Hematopoietic multipotent progenitor cell treated with erythropoietin and hydrocortisone succinate and interleukin-3 and kit ligand, for 8 days (in vitro differentiated cells): ENCODE data around the gene TRAF3.

Experiments
- DNase-seq: peaks from one replicate; pipeline ENCODE4 v3.0.0-alpha.2; 2015

TRAF3 gene

DNA sequence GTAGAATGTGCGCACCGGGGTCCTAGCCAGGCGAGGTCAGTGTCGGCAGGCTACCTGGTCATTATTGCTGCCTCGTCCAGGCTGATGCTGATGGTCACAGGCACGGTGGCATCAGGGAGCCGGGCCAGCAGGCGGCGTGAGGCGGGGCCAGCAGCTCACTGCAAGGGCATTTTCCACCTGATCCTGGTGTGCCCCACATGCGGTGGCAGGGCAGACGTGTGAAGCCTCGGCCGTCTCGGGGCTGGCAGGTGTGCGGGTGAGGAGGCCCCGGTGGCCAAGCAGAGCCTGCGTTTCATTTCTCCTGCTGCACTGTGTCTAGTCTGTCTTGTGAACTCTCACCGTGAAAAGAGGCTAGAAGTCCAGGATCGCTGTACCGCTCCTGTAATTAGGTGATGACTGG is 133.2 kb downstream of the TRAF3 start:
- DNase-seq = no peak

DNA sequence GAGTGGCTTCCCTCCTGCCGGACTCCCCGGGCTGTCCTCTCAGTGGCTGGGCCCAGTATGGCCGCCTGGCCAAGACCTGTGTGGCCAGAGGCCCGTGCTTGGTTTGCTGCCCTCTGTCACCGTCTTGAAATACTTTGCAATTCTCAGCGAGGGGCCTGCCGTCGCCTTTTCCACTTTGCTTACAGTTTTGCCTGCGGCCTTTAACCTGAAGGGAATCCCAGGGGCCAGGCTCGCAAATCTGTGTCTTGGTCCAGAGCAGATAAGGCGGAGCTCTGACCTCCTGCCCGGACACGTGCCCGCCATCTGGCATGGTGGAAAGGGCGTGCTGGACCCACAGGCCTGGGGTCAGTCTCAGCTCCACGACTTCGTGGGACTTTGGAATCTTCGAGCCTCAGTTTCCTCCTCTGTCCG is 134.3 kb downstream of the TRAF3 start:
- no peak for DNase-seq

DNA sequence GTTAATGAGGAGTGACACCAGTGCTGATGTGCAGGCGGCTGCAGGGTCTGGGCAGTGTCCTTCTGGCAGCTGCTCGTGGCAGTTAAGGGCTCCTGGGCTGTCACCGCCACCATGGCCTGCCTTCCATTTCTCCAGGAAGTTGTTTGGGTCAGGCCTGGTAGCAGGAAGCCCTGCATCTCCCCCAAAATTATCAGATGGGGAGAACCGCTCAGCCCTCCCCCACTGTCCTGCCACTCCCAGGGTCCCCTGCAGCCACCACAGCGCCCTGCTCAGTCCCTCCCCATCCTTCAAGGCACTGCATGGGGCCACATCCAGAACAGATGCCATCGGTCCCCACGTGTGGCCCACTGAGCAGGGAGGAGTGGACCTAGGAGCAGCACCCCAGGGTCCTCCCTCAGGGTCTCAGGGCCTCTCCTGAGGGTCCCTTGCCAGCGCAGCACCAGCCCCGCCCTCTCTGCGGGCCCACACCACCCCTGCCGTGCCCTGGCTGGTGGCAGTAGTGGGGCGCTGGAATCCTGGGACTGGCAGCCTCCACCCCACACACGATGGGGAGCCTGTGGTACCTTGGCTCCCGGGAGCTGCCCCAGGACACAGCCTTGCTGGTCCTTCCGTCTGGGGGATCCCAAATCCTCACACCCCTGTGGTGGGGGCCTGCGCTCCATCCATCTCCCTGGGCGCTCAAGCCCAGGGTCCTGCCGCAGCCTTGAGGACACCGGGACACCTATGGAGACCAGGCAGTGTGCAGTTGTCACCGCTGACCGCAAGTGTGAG is 134.9 kb downstream of the TRAF3 start:
- no peak for DNase-seq

DNA sequence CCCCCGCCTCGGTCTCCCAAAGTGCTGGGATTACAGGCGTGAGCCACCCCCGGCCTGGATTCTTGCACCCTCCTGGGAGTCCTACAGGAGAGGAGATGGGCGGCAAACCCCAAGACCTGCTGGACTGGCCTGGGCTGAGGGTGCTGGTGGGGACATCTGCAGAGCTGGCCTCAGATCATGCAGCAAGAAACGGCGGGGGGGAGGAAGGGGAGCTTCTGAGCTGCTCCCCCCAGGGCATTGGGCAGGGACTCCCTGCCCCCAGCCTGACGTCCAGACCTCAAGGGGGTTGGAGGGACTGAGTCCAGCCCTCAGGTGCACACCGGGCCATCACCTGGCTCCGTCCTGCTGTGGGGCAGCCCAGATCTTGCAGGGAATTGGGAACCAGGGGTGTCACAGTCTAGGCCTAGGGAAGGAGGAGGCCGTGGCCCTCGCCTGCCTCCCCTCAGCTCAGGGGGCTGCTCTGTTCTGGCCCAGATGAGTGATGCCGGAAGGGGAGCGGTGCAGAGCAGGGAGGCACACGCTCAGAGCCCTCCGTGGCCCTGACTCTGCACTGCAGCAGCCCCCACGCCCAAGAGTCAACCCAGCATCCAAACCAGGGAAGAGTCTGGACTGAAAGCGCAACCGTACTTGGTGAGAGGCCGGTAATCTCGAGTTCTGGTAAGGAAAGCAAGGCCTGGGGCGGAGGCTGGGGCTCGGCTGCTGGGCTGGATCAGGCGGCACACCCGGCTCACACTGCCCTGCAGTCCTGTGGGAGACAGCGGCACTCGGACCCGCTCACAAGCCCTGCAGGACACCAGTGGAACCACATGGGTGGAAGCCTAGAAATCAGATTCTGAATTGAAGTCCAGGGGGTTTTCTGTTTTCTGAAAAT is 136.3 kb downstream of the TRAF3 start:
- no peak for DNase-seq

DNA sequence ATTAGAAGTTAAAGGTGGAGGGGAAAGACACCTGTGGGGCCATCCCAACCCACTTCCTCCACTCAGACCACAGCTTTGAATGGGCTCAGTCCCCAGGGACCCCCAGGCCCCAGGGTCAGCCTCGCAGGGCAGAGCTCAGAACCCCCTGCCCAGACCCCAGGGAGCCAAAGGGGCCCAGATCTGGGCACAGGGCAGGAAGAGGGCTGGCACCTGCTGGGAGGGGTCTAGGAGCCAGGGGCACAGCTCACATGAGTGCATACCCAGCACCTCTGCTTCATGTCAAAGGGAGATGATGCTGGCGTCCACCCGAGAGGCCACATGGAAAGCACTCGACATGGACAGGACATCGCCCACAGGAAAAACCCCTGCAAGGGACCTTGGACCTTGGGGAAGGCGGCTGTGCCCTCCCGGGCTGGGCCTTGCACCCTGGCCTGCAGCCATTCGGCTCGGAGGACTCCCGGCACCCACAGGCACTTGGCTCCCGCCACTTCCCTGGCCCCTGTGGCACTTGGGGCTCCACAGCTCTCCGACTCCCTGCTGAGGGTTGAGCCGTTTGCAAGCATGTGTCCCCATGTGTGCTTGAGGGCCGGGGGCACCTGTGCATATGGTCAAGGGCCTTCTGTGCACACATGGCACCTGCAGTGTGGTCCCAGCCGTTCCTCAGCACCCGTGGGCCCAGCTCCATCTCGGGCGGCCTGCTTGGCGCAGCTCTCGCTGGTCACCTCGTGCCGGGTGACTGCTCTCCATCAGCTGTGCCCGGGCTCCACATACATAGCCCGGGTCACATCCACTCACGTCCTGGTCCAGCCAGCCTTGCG is 137.4 kb downstream of the TRAF3 start:
- no peak for DNase-seq

DNA sequence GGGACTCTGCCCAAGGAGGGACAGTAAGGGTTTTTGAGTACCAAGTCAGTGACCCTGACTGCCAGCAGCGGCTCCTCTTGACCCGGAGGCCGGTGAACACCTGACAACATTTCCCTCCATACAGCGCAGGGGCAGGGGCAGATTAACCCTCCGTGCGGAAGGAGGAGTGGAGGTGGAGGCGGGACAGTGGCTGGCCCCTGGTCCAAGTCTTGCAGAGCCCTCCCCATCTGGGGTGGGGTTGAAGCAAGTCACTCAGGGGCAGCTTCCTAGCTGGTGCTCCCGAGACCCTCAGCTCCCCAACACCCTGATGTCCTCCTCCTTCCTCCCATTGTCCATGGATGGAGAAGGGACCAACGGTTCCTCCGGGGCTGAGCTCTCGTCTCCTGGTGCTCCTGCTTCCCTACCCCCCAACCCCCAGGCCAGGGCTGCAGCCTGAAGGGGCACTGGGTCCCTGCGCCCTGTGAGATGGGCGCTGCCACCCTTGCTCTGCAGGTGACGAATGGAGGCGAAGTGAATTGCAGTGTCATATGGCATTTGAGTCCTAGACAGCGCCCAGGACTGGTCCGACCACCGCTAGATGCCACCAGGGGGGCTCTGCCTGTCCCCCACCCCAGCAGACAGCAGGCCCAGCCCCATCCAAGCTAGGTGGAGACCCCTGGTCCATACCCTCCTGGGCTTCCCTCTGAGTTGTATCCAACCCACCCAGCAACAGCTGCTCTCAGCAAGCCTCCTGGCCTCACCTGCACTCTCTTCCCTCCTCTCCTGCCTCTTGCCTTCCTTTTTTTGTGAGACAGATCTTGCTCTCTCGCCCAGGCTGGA is 138.3 kb downstream of the TRAF3 start:
- no peak for DNase-seq

DNA sequence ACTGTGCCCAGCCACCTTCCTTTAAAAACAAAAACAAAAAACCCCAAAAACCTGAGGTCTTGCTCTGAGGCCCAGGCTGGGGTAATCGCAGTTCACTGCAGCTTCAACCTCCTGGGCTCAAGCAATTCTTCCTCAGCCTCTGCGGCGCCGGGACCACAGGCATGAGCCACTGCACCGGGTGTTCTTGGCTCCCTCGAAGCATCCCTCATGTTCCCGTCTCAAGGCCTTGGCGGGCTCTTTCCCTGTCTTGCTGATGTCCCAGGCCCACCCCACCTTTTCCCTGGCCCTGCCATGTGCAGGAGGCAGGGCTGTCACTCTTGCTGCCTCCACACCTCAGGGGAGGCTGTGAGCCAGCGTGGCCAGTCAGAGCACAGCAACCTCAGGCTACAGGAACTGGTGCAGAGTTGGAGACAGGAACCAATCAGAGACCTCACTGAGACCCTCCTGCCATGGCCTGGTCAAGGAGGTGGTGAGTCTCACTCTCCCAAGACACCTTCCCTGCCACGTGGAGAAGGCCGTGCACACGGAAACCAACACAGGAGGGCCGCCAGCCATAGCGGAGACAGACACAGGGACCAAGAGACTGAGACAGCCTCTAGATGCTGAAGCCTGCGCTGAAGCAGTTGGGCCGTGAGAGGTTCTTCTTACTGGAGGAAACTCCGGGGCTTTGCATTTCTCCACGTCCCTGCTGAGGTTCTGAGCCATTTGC is 139.3 kb downstream of the TRAF3 start:
- DNase-seq = no peak

DNA sequence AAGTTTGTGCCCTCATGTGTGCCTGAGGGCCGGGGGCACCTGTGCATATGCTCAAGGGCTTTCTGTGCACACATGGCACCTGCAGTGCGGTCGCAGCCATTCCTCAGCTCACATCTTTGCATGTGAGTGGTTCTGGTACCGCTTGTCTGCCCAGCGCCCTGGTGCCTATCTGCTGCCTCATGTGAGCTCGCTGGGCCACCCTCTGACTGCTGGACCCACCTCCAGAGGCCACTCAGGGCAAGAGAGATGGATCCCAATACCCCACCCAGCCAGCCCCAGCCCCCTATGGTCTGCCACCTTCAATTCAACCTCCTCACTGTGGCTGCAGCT is 139.8 kb downstream of the TRAF3 start:
- DNase-seq = no peak

DNA sequence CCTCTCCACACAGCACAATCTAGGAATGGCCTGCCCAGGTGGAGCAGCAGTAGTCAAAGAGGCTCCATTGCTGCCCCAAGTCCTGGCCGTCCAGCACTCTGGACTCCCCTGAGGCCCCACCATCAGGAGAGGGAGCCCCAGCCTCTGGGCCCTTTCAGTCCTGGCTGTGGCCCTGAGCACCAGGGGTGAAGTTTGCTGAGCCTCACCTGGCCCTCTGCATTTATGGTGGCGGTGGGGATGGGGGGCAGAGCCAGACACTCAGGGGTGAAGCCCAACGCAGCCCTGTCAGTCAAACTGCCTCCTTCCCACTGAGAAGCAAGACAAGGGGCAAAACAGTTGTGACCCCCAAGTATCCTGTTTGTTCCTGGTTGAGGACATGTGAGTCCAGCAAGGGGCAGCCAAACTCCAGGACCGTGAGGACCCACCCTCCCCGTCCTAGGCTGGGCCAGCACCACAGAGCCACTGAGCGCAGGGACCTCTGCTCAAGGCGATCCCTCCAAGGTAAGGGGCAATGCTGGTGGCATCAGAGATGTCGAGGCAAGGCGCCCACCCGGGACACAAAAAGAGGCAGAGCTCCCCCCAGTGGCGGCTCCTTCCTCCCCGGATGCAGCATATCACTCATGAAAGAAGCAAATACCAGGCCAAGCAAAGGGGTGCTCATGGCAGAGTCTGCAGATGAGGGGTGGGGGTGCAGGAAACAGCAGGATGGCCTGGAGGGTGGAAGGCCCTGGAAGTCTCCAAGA is 140.4 kb downstream of the TRAF3 start:
- DNase-seq = peak; percentile 52

DNA sequence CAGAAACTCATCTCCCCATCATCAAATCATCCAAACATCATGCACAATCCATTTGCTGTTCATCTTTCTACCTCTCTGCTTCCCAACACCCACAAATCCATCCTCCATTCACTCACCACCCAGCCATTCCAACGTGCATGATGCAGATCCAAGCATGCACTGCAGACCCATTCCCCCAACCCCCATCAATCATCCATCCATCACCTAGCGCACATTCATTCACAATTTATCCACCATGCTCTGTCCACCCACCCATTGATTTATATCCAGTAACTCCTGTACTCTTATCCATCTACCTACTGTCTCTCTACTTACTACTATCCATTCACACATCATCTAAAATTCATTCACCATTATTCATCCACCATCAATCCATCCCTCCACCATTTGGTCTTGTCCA is 141.2 kb downstream of the TRAF3 start:
- no peak for DNase-seq

DNA sequence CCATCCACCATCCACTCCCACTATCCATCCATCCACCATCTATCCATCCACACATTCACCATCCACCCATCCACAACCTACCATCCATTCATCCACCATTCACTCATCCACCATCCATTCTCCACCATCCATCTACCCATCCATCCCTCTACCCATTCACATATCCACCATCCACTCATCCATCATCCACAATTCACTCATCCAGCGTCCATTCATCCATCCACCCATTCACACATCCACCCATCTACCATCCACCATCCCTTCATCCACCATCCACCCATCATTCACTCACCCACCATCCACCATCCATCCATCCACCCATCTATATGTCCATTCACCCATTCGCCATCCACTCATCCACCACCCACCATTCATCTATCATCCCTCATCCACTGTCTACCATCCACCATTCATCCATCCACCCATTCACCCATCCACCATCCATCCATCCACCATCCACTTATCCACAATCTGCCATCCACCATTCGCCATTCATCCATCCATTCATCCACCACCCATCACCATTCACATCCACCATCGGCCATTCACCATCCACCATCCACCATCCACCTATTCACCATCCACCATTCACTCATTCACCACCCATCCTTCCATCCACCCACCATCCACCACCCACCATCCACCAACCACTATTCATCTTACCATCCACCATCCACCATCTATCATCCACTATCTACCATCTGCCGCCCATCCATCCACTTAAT is 143.2 kb downstream of the TRAF3 start:
- DNase-seq = no peak

DNA sequence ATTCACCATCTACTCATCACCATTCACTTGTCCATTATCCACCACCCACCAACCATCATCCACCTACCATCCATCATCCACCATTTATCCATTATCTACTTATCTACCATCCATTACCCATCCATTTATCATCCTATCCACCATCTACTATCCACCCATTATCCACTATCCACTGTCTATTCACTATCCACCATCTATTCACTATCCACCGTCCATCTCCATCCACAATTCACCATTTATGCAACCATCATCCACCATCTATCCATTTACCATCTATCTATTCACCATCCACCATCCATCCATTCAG is 143.7 kb downstream of the TRAF3 start:
- no peak for DNase-seq

DNA sequence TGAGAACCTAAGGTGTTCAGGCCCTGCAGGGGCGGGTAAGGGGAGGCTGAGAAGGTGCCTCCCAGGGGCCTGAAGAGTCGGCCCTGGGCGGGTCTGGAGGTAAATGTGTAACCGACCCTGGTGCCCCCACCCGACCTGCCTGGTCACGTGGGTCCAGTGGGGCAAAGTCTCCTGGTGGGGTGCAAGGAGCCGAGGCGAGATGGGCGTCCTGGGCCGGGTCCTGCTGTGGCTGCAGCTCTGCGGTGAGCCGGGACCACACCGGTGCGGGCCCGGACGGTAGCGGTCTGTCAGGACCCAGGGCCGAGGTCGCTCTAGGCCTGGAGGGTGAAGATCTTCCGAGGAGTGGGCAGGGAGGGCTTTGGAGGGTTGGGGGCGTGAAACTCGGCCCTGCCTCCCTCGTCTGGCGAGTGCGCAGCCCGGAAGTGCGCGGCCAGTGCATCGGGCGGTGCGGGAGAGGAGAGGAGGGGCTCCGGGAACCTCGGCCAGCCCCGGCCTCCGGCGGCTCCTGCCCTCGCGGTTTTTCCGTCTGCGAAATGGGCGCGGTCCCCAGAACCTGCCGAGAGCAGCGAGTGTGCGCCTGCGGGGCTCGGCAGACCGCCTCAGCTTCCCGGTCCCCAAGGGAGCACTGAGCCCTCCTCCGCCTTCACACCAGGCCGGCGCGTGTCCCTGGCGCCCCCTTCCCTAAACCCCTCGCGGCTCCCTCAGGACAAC is 145.4 kb downstream of the TRAF3 start, which contains the start of gene AMN:
Gene AMN, plus strand, starts transcription at position 174 of the 711 bp plus-strand sequence. Its CDS starts 26 bp downstream, at position 200.
- no peak for DNase-seq

DNA sequence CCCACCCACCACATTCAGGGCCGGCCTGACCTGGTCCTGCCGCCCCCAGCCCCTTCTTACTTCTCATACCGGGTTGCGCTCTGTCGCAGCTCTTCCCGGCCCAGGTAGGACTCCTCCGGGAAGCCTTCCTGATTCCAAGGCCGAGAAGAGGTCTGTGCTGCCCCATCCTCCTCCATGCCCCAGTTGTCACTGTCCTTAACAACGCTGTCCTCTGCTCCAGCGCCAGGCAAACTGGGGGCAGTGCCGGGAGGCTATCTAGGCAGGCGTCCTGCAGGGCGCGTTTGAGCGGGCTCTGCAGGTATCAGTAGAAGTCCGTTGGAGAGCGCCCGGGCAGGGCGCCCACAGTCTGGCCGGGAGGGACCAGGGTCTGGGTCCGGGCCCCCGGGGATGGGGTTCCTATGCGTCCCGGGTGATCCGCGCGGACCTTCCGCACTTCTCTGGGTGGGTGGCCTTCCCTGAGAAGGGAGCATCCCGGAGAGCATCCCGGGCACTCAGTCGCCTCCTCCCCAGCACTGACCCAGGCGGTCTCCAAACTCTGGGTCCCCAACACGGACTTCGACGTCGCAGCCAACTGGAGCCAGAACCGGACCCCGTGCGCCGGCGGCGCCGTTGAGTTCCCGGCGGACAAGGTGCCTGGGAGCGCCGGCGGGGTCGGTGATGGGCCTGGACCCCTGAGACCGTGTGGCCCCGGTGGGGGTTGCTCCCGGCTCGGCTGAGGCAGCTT is 146.1 kb downstream of the TRAF3 start:
- no peak for DNase-seq

DNA sequence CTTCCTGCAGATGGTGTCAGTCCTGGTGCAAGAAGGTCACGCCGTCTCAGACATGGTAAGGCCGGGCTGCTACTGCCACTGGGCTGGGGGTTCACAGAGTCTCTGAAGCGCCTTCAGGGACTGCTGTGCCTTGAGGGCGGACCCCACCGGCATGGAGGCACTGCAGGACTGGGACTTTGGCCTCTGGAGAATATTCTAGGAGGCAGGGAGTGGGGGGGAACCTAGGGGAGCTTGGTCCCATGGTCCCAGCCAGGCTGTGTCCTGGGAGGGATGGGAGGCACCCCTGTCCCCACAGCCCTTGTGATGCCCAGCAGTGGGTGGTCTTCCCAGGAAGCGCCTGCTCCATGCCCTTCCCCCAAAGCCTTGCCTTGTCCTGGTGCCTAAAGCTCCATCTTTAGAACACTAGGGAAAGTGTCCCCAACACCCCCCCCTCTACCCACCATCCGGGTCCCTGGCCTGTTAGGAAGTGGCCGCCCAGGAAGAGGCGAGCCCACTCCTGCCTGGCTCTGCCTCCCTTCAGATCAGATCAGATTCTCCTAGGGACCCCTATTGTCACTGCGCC is 146.8 kb downstream of the TRAF3 start:
- DNase-seq = no peak

DNA sequence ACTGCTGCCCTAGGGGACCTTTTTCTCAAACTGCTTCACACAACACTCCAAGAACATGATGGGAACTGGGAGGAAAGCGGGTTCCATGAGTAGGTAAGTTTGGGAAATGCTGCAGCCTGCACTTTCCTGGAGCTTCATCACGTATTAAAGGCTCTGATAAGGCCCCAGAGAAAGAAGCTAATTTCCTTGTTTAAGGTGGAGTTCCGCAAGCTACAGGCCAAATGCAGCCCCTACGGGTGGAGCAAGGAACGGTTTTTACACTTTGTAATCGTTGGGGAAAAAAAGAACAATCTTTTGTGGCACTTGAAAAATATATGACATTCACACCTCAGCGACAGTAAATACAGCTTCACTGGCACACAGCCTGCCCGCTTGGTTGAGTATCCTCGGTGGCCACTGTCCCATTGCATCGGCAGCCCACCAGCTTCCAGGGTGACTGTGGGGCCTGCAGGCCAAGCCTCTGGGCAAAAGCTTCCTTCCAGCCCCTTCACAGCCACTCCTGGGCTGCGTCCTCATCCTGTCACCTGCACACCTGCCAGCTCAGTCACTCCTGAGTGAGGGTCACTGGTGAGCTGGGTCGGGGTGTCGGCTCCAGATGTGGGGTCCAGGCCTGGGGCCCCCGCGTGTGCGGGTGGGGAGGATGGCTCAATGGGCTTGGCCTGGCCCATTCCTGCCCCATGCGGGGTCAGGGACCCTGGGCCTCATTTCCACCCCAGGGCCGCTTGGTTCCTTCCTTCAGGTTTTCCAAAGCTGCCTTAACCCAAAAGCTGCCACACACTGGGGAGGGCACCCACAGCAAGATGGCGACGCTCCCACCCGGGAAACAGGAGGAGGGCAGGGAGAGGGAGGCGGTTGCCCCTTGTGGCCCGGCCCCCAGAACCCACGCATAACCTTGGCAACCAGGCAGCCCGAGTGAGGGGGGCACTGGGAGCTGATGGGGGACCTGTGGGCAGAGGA is 147.7 kb downstream of the TRAF3 start:
- DNase-seq = no peak

DNA sequence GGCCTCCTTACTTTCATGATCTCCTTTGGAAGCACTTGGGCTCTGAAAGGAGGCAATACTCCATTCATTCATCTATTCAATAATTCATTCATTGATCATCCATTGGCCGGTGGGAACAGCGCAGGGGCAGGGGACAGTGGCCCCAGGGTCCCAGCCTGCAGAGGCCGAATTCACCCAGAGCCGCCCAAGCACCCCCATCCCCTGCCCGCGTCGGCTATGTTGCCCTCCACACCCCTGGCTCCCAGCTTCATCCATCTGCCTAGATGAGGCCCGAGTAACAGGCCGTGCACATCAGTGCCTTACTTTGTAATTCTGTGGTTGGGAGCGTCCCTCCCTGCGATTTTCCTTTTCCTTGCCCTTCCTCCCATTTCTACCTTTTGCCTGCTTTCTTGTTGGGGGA is 148.4 kb downstream of the TRAF3 start:
- no peak for DNase-seq

DNA sequence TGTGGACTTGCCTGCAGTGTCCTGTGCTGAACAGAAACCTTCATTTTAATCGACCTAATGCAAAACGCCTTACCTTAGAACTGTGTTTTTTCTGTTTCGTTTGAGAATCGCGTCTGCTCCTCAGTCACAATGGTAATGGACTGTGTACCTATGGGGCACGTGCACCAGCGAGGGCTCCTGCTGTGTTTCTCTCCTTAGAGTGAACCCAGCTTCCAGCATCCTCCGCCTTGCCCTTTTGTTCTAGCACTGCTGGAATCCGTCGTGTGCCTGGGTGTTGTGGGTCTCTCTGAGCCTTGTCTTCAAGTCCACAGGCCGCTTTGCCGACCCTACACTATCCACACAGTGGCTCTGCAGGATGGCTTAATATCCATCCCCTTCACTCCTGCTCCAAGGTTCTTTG is 148.9 kb downstream of the TRAF3 start:
- no peak for DNase-seq
